Measurements from ENCODE around the gene TTC27.
A peak's percentile ranks its signal among the peaks of the same experiment; 100 is the strongest.
"Not testable (repeated sequence)": the region's sequence is repeated elsewhere in the genome, so short reads cannot be mapped to it uniquely, and the experiment has no call there.

Gene TTC27

DNA sequence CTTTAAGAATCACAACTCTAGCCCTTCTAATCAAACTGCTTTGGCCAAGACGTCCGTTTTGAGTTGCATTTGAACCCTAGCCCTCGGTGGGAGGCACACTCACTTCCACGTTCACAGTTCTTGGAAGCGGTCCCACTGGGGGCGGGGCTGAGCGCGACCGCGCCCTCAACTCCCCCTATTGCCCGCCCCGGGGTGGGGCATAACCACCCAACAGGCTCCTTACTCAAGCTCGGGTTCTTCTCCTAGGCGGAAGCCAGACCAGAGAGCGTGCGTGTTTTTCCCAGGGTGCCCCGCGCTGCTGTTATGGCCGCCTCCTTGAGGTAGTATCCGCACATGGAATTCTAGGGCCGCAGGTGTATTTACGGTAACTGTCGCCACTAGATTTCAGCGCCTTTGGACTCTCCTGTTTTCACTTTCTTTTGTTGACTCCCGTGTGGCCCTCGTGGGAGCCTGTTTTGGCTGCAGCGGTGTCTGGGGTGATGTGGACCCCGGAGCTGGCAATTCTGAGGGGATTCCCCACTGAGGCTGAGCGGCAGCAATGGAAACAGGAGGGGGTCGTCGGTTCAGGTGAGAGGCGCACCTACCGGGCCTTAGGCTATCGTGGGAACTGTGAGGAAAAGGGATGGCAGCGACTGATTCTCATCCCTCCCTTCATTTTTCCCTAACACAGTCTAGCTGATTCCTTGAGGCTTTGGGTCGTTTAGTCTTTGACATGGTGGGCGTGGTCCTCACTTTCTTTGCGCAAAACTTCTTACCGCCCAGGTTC is at the start of gene TTC27:
TTC27 (plus strand) TSS at position 237 of the 766 bp plus-strand sequence; CDS start at position 480, 243 bp downstream.
- DNase-seq, result peak; percentile 95

DNA sequence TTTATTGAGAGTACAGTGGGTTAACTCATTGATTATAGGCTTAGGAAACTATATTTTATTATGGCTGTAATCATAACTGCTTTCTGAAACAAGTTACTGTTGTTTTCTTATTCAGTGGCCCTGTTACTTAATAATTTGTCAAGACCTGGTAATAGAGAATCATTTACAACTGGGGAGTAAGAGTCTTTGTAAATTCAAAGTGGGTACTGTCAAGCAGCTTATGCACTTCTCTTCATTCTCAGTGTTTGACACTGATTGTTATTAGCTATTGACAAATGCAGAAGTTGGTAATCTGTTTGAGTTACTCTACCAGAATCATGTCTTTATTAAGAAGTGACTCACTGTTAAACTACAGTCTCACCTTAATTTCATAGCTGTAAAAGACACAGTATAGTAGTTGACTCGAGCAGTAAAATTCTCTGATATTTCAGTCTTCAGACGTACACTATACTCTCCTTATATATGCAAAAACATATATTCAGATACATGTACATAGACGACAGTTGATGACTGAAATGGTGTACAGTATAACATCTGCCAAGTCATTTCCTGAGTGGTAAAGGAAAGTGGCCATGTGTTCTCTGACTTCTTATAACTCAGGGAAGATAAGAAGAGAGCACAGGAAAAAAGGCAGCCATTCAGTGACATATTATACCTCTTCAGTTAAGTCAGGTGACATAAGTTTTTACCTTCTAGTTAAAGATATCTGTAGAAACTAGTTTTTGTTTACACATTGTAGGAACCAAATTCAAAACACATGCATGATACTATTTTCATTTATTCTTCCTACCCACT is 36.0 kb upstream of the TTC27 start:
- no peak for DNase-seq

DNA sequence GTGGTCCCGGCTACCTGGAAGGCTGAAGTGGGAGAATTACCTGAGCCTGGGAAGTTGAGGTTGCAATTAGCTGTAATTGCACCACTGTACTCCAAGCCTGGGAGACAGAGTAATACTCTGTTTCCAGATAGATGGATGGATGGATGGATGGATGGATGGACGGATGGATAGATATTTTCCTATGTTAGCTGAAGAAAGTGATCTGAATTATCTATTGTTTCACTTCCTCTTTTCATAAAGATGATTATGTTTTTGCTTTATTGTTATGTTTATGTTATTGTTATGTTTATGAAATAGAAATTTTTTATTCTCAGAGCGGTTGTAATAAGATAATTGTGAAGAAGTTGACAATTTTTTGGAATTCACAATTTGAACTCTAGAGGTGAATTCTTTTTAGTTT is 33.3 kb upstream of the TTC27 start:
- DNase-seq, result no peak

DNA sequence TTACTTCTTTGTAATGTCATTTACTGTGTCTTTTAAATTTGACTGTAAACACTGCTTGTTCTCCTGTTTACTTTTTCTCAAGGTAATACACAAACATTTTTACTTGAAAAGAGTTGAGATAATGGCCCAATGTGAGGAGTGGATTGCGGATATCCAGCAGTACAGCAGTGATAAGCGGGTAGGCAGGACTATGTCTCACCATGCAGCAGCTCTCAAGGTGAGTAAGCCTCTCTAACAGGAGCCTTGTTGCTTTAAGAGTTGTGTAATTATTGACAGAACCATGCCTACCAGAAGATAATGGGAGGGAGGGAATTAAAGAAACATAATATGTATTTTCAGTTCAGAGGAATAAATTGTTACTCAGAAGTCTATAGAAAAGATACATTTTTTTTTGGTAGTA is 16.5 kb upstream of the TTC27 start:
- DNase-seq, result no peak

DNA sequence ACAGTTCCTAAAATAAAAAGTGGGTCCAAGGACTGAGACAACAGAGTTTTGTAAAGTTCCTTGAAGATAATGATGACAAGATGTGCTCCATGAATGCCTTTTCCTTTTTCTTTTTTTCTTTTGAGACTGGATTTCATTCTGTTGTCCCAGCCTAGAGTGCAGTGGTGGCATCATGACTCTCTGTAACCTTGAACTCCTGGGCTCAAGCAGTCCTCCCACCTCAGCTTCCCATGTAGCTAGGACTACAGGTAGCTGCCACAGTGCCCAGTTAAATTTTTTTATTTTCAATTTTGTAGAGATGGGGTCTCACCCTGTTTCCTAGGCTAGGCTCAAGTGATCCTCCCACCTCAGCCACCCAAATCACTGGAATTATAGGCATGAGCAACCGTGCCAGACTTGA is 16.1 kb upstream of the TTC27 start:
- no peak for DNase-seq

DNA sequence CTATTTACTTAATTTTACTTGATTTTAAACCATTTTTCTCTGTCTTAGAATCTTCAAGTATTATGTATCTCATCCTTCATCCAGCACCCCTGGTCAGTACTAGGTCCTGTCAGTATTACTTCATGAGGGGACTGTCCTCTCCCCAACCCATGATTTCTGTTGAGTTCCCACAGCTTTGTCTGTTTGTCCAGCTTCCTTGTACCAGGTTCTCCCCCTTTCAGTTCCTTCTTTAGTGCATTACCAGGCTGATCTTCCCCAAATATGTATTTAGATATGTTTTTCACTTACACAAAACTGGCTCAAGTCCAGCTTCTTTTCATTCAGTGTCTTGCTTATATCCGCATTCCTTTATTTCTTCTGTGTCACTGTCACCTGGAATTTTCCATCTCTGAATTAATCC is 13.8 kb upstream of the TTC27 start:
- DNase-seq, result no peak

DNA sequence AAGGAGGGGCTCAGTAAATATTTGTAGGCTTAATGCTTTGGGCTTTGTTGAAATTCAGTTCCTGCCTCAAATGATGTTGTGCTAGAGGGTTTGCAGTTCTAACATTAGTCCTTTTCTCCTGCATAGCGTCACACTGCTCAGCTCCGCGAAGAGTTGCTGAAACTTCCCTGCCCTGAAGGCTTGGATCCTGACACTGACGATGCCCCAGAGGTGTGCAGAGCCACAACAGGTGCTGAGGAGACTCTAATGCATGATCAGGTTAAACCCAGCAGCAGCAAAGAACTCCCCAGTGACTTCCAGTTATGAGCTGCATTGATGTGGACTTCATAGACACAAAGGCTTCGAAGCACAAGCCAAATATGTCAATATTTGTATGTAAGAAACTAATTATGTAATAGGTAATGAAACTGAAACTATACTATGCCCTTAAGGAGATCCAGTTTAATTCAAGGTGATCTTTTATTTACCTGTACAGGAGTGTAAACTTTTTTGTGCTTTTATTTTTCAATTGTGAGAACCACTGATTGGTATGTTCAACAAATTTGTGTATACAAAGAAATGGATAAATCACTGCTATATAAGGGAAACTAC is 10.2 kb upstream of the TTC27 start:
- no peak for DNase-seq

DNA sequence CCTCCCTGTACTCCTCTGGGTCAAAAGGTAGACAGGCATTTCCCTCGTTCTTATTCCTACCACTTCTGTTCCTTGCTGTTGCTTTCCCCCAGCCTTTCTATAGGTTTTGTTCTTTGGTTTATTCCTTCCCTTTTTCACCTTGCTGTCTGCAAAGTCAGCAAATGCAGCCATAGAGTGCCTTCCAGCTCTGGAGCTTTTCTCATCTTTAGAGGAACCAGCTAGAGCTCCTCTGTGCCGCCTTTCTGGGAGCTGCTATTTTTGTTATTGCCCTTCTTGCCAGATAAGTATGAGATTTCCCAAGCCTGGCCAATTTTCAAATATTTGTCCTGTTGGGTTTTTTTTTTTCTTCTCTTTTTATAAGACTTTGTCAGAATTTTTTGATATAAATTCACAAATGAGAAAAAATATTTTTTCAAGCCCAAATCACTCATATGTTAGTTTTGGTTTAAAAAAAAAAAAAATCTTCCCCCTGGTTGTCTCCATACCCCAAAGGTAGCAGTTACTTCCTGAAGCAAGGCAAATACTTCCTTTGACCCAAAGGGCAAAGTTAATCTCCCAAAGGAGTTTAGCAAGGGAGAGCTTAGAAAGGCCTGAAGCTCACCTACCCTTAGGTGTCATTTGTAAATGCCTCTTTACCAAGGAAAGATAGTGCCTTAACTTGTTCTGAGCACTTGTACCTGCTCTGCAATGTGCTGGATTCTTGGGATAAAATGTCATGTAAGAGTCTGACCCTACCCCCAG is 5.1 kb upstream of the TTC27 start:
- no peak for DNase-seq

DNA sequence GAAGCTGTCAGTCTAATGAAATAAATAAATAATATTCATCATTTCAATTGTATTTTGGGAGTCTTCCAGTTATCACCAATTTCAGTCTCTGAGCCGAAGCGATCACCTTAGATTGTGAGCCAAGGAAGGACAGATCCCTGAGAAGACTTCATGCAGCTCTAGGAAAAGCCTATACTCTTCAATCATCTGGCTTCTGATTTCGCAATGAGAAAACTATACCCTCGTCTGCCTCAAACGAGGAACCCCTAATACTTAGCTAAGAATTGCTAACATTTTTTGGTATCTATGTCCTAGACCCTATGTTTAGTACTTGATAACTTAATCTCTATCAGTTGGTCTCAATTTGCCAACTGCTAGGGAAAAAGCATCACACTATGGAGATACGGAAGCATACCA is 4.5 kb upstream of the TTC27 start:
- no peak for DNase-seq

DNA sequence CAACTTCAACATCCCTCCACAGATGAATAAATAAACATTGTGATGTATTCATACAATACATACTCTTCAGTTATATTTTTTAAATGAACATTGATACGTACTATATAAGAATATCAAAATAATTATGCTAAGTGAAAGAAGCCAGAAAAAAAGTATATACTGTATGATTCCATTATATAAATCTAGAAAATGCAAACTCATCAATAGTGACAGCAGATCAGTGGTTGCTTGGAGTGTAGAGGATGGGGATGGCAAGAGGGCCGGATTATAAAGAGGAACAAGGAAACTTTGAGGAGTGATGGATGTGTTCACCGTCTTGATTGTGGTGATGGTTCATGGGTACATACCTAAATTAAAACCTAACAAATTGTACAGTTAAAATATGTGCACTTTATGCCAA is 3.0 kb upstream of the TTC27 start:
- DNase-seq, result no peak

DNA sequence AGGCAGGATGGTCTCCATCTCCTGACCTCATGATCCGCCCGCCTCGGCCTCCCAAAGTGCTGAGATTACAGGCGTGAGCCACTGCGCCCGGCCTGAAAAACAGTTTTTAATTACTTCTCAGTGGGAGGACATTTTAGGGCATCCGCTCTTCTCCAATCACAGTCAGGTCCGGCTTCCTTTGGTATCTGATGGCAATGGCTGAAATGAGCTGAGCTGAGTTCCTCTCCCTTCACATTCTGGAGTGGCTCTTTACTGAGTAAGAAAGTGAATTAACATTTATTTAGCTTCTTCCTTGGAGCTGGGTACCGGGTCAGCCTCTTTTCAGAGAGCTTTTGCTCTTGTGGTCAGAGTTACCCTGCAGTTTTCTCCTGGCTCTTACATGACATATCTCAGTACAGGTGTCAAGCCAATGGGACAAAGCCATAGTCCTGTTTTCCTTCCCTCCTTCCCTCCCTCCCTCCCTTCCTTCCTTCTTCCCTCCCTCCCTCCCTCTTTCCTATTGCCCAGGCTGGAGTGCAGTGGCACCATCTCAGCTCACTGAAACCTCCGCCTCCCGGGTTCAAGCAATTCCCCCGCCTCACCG is 1.1 kb upstream of the TTC27 start:
- DNase-seq, result no peak

DNA sequence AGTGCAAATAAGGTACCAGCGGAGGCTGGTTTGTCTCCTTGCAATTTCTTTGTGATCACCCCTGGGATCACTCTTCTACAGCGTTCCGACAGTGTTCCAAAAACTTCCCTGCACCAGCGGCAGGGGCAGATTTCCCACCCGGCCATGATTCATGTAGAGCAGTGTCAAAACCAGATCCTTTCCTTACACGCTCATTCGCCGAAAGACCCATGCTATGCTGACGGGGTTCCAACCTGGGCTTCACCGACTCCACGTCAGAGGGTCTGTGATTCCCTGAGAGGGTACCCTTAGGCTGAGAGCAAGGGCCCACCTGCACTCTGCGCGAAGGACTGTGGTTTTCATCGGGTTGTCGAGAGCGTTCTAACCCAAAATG is 423 bp upstream of the TTC27 start:
- DNase-seq, result peak; percentile 37

DNA sequence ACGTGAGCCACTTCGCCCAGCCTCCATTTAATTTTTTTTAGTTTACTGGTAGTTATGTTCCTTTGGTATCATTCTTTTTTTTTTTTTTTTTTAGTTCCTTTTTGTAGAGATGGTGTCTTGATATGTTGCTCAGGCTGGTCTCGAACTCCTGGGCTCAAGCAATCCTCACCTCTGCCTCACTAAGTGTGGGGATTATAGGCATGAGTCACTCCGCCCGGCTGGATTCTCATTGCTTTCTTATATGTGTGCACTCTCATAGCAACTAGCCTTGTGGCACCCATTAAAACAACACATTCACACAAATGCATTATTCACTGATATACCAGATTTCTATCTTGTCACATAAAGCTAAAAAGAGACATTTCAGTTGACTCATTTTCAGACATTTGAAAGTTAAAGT is 4.2 kb downstream of the TTC27 start:
- DNase-seq, result peak; percentile 14

DNA sequence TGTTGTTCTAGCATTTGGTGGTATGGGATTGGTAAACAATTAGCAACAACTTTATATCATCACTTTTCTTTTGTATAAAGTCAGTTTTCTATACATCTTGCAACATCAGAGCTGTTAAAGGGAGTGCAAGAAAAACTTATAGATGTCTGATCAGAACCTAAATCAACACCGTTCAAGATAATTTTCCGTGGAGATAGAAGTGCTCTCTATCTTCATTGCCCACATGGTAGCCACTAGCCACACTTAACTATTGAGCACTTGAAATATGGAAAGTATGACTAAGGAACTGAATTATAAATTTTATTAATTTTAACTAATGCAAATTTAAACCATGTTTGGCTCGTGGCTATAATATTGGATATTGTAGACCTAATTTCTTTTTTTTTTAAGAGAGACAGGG is 5.2 kb downstream of the TTC27 start:
- no peak for DNase-seq

DNA sequence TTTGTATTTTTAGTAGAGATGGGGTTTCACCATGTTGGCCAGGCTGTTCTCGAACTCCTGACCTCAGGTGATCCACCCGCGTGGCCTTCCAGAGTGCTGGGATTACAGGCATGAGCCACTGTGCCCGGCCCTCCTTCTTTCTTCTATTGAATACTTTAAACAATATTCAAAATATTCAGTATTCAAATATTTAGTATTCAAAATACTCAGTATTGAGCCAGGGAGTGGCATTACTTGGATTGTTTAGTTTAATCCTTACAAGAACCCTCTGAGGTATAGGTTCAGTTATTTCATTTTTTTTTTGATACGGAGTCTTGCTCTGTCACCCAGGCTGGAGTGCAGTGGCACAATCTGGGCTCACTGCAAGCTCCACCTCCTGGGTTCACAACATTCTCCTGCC is 10.7 kb downstream of the TTC27 start:
- not testable (repeated sequence) for DNase-seq

DNA sequence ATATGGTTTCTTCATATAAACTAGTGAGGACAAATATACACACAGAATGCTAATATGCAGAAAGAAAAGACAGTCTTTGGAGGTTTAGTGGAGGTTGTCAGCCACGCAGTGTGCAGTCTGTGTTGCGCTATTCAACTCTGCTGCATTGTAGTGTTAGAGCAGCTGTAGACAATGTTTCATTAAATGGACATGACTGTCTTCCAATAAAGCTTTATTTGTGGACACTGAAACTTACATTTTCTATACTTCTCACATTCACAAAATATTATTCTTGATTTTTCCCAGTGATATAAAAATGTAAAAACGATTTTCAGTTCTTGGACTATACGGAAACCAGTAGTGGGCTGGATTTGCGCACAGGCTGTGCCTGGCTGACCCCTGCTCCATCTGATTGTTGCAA is 13.3 kb downstream of the TTC27 start:
- no peak for DNase-seq

DNA sequence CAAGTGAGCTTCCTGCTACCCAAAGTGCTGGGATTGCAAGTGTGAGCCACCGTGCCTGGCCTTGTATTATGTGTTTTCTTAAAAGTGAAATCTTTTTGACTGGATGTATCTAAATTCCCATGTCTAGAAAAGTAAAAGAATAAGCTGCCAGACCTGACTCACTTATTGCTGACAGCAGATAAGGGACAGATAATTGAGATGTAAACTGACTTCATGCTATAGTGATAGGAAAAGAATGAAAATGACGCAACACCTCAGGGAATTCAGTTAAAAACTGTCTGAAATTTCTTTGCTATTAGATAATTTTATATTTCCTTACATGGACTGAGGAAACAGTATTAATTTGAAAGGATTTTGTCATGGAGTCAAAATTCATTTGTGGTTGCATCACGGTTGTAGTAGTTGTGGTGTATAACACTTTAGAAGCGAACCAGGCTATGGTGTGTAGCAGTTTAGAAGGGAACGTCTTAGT is 19.4 kb downstream of the TTC27 start:
- no peak for DNase-seq

DNA sequence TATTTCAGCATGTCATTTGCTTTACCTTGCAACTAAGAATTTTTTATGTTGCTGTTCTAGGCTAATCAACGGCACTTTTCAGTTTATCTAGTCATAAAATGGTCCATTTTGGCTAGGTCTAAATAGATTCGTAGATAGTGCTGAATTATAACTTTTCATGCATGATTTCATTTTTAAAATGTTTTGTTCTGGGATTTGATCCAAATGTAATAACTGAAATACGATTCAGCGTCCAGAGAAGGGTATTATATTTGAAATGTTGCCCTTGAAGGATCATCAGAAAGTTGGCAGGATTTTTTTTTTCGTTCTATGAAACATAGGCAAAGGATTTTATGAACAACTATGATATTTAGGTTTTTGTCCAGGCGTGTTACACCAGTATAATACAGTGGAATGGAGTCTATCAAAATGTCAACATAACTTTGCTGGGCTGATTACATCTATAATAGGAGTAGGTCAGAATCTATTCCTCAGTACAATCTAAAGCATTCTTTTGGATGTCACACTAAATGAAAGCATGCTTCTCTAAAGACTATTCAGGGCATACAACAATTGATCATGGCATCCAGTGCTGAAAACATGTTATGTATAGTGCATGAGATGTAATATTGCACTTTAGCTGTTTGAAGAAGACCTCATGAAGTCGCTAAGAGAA is 24.8 kb downstream of the TTC27 start:
- no peak for DNase-seq

DNA sequence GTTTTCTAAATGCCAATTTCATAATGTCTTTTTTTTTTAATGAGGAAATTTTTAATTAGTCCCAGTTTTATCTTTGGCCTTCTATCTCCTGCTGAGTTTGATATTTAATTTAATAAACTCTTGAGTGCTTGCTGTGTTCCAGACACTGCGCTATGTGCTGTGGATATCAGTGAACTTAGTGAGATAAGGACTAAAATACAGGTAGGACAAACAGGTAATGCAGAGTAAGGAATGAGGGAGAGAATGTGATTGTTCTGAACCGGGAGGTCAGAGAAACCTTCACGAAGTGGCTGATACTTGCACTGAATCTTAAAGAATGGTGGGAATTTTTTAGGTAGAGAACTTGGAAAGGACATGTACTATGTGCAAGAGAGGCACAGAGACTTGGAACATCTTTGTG is 28.2 kb downstream of the TTC27 start:
- no peak for DNase-seq

DNA sequence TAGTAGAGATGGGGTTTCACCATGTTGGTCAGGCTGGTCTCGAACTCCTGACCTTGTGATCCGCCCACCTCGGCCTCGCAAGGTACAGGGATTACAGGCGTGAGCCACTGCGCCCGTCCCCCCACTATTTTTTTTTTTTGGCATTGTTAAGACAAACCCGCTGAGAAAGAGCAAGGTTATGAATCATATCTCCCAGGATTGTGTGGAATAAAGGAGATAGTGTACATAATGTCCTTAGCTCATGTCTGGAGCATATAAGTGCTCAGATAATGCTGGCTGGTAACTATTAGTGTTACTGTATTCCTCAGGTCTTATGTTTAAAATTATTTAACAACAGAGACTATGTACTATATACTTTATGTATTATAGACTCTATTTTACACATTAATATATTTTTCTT is 36.0 kb downstream of the TTC27 start:
- DNase-seq, result no peak

DNA sequence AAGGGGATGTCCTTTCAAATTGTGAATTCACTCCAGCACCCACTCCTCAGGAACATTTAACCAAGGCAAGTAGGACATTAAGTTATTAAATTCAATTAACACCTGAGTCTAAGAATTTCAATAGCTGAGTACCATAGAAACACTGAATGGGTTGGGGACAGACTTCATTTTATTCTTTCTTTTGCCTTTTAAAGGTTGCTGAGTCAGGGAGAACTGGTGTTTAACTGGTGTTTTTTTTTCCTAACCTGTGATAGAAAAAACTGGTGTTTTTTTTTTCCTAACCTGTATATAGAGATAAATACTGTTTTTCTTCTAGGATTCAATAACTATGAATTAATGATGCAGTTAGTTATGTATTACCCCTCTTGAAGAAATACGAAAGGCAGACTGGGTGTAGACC is 38.9 kb downstream of the TTC27 start:
- no peak for DNase-seq

DNA sequence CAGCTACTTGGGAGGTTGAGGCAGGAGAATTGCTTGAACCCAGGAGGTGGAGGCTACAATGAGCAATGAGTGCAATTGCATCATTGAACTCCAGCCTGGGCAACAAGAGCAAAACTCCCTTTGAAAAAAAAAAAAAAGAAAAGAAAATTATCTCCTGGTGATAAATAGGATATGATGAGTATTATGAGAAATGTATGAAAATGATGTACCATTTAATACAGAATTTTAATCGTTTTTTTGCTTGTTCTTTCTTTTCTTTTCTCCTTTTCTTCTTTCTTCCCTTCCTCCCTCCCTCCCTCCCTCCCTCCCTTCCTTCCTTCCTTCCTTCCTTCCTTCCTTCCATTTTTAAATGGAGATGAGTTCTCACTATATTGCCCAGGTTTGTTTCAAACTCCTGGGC is 40.4 kb downstream of the TTC27 start:
- no peak for DNase-seq

Data from activated naive CD4-positive, alpha-beta T cell treated with Interleukin-2 at 50 U/mL for 16 hours (primary cell).